ENCODE results near the gene CLCNKB.

Gene CLCNKB

DNA sequence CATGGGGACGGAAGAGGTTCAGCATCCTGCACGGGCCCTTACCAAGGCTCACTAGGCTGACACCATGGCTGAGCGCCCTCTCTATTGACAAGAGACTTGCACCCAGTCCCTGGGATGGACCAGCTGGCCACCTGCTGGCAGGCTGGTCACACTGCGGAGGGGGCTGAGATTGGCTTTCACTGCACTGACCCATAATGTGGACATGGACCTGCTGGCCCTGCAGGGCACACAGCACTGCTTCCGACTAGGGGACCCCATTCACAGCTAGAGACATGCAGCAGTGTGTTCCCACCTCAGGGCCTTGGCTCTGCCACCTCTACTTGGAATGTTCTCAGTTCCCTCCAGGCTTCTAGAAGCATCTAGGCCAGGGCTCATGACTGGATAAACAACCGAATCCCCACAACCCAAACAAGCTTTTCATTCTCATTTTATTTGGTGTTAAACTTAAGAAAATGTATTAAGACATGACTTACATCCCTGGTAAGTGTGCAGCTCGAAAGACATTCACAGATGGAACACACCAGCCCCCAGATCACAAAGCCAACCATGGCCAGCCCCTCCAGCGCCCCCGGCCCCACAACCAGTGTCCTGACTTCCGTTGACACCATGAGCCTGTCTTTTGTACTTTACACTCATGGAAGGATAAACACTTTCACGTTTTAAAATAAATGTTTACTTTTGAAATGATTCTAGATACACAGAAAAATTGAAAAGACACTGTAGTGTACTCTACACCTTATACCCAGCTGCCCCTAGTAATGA is 48.8 kb upstream of the CLCNKB start (continued):
- TF ChIP-seq ZFP30 (CRISPR knock-in tag; IDR thresholded peaks at IDR 0.05), result no peak
- no peak for TF ChIP-seq CSRNP3 (CRISPR knock-in tag; IDR thresholded peaks at IDR 0.05)

- no peak for ATAC-seq
- TF ChIP-seq ZNF565 (CRISPR knock-in tag; conservative IDR thresholded peaks at IDR 0.05; ENCODE audit: low read depth), result no peak
- TF ChIP-seq RARB (CRISPR knock-in tag; IDR thresholded peaks at IDR 0.05), result no peak
- TF ChIP-seq PATZ1 (CRISPR knock-in tag; IDR thresholded peaks at IDR 0.05; ENCODE audit: borderline replicate concordance), result no peak
- TF ChIP-seq CSDC2 (CRISPR knock-in tag; IDR thresholded peaks at IDR 0.05), result no peak
These were observed 46.5 kb upstream of the CLCNKB start for GRCh38 chr1:15997076-15997585.

- ATAC-seq, result no peak
- TF ChIP-seq ZNF8 (CRISPR knock-in tag; IDR thresholded peaks at IDR 0.05) (no peak), PATZ1 (CRISPR knock-in tag; IDR thresholded peaks at IDR 0.05; ENCODE audit: borderline replicate concordance) (no peak), GLIS3 (CRISPR knock-in tag; IDR thresholded peaks at IDR 0.05) (no peak), ARNTL (CRISPR knock-in tag; IDR thresholded peaks at IDR 0.05; ENCODE audit: borderline replicate concordance, low read depth) (no peak), ESRRG (CRISPR knock-in tag; IDR thresholded peaks at IDR 0.05) (no peak), ZNF565 (CRISPR knock-in tag; conservative IDR thresholded peaks at IDR 0.05; ENCODE audit: low read depth) (no peak), PPARA (CRISPR knock-in tag; IDR thresholded peaks at IDR 0.05; ENCODE audit: borderline replicate concordance) (no peak), CSDC2 (CRISPR knock-in tag; IDR thresholded peaks at IDR 0.05) (no peak), TOX (CRISPR knock-in tag; IDR thresholded peaks at IDR 0.05; ENCODE audit: borderline replicate concordance) (no peak), OSR1 (CRISPR knock-in tag; IDR thresholded peaks at IDR 0.05) (no peak), ISL1 (CRISPR knock-in tag; IDR thresholded peaks at IDR 0.05) (no peak), BACH2 (CRISPR knock-in tag; IDR thresholded peaks at IDR 0.05; ENCODE audit: borderline replicate concordance) (no peak), POU6F1 (CRISPR knock-in tag; IDR thresholded peaks at IDR 0.05; ENCODE audit: borderline replicate concordance, low read depth) (no peak), ZNF70 (CRISPR knock-in tag; IDR thresholded peaks at IDR 0.05) (no peak), ZFP30 (CRISPR knock-in tag; IDR thresholded peaks at IDR 0.05) (no peak), CSRNP3 (CRISPR knock-in tag; IDR thresholded peaks at IDR 0.05) (no peak), SNAI2 (CRISPR knock-in tag; IDR thresholded peaks at IDR 0.05) (no peak), RARB (CRISPR knock-in tag; IDR thresholded peaks at IDR 0.05) (no peak)
- TF ChIP-seq, protein P1, sequence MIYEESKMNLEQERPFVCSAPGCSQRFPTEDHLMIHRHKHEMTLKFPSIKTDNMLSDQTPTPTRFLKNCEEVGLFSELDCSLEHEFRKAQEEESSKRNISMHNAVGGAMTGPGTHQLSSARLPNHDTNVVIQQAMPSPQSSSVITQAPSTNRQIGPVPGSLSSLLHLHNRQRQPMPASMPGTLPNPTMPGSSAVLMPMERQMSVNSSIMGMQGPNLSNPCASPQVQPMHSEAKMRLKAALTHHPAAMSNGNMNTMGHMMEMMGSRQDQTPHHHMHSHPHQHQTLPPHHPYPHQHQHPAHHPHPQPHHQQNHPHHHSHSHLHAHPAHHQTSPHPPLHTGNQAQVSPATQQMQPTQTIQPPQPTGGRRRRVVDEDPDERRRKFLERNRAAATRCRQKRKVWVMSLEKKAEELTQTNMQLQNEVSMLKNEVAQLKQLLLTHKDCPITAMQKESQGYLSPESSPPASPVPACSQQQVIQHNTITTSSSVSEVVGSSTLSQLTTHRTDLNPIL (CRISPR knock-in tag; IDR thresholded peaks at IDR 0.05; ENCODE audit: low read depth), result no peak
- TF ChIP-seq, protein P2, sequence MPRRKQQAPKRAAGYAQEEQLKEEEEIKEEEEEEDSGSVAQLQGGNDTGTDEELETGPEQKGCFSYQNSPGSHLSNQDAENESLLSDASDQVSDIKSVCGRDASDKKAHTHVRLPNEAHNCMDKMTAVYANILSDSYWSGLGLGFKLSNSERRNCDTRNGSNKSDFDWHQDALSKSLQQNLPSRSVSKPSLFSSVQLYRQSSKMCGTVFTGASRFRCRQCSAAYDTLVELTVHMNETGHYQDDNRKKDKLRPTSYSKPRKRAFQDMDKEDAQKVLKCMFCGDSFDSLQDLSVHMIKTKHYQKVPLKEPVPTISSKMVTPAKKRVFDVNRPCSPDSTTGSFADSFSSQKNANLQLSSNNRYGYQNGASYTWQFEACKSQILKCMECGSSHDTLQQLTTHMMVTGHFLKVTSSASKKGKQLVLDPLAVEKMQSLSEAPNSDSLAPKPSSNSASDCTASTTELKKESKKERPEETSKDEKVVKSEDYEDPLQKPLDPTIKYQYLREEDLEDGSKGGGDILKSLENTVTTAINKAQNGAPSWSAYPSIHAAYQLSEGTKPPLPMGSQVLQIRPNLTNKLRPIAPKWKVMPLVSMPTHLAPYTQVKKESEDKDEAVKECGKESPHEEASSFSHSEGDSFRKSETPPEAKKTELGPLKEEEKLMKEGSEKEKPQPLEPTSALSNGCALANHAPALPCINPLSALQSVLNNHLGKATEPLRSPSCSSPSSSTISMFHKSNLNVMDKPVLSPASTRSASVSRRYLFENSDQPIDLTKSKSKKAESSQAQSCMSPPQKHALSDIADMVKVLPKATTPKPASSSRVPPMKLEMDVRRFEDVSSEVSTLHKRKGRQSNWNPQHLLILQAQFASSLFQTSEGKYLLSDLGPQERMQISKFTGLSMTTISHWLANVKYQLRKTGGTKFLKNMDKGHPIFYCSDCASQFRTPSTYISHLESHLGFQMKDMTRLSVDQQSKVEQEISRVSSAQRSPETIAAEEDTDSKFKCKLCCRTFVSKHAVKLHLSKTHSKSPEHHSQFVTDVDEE (CRISPR knock-in tag; IDR thresholded peaks at IDR 0.05), result no peak
These were observed 45.8 kb upstream of the CLCNKB start for GRCh38 chr1:15997637-15998280.
